ENCODE measurements around the gene ATP6V1B1. TPM values are rescaled to one million over a fixed set of nuclear protein-coding genes. Genes with fewer than 3 reads are reported as not detected.

ATP6V1B1 gene
- total and polyA plus RNA-seq, 9 of the 15 experiments (the other 6 are each of a cell fraction or from before 2014, with no cell fraction given) = not detected

DNA sequence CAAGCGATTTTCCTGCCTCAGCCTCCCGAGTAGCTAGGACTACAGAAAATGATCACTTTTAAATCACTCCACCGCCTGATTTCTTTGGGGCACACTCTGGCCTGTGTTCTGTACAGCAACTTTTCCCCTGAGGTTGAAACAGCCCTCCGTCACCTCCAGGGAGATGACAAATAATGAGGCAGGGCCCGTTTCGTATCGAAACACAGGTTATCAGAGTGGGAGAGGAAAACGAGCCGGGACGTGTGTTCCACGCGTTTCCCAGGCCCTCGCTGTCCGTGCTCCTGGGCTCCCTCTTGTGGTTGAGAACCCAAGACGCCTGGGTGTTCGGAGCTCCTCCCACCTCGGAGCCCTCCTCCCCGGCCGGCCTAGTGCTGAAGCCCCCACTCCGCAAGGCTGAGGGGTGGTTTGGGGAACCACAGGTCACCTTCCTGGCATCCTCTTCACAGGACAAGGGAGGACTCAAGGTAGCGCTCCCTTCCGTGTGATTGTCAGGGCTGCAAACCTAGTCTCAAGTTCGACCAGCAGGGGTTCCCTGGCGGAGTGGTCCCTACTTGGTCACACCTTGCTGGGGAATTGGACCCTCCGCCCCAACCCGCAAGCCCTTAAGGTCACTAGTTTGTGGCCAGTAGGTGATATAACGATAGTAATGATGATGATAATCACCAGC, 12.8 kb downstream of the ATP6V1B1 start (continued):
- TF ChIP-seq, protein P1, sequence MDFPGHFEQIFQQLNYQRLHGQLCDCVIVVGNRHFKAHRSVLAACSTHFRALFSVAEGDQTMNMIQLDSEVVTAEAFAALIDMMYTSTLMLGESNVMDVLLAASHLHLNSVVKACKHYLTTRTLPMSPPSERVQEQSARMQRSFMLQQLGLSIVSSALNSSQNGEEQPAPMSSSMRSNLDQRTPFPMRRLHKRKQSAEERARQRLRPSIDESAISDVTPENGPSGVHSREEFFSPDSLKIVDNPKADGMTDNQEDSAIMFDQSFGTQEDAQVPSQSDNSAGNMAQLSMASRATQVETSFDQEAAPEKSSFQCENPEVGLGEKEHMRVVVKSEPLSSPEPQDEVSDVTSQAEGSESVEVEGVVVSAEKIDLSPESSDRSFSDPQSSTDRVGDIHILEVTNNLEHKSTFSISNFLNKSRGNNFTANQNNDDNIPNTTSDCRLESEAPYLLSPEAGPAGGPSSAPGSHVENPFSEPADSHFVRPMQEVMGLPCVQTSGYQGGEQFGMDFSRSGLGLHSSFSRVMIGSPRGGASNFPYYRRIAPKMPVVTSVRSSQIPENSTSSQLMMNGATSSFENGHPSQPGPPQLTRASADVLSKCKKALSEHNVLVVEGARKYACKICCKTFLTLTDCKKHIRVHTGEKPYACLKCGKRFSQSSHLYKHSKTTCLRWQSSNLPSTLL (IDR thresholded peaks at IDR 0.05) = no peak
- peak in 1 of 3 experiments; percentile 9 for TF ChIP-seq YY1 (IDR thresholded peaks at IDR 0.05; ENCODE audit: borderline replicate concordance in 1 of 3, control insufficient read depth in 1 of 3, extremely low read depth in 1 of 3, insufficient read depth in 3 of 3, insufficient read length in 1 of 3, insufficient replicate concordance in 2 of 3, low read depth in 1 of 3, low read length in 2 of 3)
- no peak for TF ChIP-seq SMARCA5 (IDR thresholded peaks at IDR 0.05)
- TF ChIP-seq KAT2B (IDR thresholded peaks at IDR 0.05; ENCODE audit: low read depth, low read length) = no peak
- TF ChIP-seq PCBP1 (IDR thresholded peaks at IDR 0.05; ENCODE audit: low read depth, low read length, poor library complexity, severe bottlenecking) = no peak
- TF ChIP-seq, protein P2, sequence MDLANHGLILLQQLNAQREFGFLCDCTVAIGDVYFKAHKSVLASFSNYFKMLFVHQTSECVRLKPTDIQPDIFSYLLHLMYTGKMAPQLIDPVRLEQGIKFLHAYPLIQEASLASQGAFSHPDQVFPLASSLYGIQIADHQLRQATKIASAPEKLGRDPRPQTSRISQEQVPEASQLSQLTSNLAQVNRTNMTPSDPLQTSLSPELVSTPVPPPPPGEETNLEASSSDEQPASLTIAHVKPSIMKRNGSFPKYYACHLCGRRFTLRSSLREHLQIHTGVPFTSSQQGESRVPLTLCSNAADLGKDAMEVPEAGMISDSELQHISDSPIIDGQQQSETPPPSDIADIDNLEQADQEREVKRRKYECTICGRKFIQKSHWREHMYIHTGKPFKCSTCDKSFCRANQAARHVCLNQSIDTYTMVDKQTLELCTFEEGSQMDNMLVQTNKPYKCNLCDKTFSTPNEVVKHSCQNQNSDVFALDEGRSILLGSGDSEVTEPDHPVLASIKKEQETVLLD (IDR thresholded peaks at IDR 0.05) = peak; percentile 16; the same call in 1 of the 2 replicates
- no peak for TF ChIP-seq SLC30A9 (CRISPR knock-in tag; IDR thresholded peaks at IDR 0.05)
- TF ChIP-seq ARID1B (IDR thresholded peaks at IDR 0.05) = no peak
- TF ChIP-seq, protein P3, sequence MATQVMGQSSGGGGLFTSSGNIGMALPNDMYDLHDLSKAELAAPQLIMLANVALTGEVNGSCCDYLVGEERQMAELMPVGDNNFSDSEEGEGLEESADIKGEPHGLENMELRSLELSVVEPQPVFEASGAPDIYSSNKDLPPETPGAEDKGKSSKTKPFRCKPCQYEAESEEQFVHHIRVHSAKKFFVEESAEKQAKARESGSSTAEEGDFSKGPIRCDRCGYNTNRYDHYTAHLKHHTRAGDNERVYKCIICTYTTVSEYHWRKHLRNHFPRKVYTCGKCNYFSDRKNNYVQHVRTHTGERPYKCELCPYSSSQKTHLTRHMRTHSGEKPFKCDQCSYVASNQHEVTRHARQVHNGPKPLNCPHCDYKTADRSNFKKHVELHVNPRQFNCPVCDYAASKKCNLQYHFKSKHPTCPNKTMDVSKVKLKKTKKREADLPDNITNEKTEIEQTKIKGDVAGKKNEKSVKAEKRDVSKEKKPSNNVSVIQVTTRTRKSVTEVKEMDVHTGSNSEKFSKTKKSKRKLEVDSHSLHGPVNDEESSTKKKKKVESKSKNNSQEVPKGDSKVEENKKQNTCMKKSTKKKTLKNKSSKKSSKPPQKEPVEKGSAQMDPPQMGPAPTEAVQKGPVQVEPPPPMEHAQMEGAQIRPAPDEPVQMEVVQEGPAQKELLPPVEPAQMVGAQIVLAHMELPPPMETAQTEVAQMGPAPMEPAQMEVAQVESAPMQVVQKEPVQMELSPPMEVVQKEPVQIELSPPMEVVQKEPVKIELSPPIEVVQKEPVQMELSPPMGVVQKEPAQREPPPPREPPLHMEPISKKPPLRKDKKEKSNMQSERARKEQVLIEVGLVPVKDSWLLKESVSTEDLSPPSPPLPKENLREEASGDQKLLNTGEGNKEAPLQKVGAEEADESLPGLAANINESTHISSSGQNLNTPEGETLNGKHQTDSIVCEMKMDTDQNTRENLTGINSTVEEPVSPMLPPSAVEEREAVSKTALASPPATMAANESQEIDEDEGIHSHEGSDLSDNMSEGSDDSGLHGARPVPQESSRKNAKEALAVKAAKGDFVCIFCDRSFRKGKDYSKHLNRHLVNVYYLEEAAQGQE (IDR thresholded peaks at IDR 0.05; ENCODE audit: borderline replicate concordance) = peak; percentile 39; the same call in 1 of the 2 replicates
- TF ChIP-seq, protein P3 (CRISPR knock-in tag; IDR thresholded peaks at IDR 0.05; ENCODE audit: low read depth) = no peak
- TF ChIP-seq RBM25 (IDR thresholded peaks at IDR 0.05; ENCODE audit: low read depth, low read length, severe bottlenecking) = no peak
- TF ChIP-seq NR3C1 (CRISPR knock-in tag; IDR thresholded peaks at IDR 0.05) = no peak
- TF ChIP-seq PHF20 (IDR thresholded peaks at IDR 0.05; ENCODE audit: partially characterized antibody) = no peak
- TF ChIP-seq GABPB2 (CRISPR knock-in tag; conservative IDR thresholded peaks at IDR 0.05) = no peak
- no peak for TF ChIP-seq FUS (optimal IDR thresholded peaks at IDR 0.05; ENCODE audit: low read depth, low read length)
